Right lobe of liver (tissue), 6 donors: ENCODE measurements around the gene PTPRM. TPM values are rescaled to one million over a fixed set of nuclear protein-coding genes. Genes with fewer than 3 reads are reported as not detected.

Source experiments
- ATAC-seq, 4 donors: fragments of 200-7000 bp; cut with Tn5 transposase; one replicate each; pipeline ENCODE4 v1.9.1; 2020; ENCODE audit warnings: mild to moderate bottlenecking in 4 of 4, moderate library complexity in 4 of 4
- DNase-seq, 3 donors: peaks; one replicate each; pipeline ENCODE4 v3.0.0-alpha.2; 2020
- H3K27ac ChIP-seq, 3 donors: fragments of 200-600 bp; one replicate each; pipeline ENCODE4 v1.8.0; 2022
- H3K27me3 ChIP-seq, 2 donors: fragments of 200-600 bp; one replicate each; pipeline ENCODE4 v1.8.0; 2022
- H3K36me3 ChIP-seq, 4 donors: fragments of 200-600 bp; sonication (generic) in 1 of 4; one replicate each; pipeline versions ENCODE4 v1.5.1 to v1.8.0; 2017 to 2022; ENCODE audit warnings: control low read depth in 1 of 4
- H3K4me1 ChIP-seq, 4 donors: fragments of 200-600 bp; sonication (generic) in 1 of 4; one replicate each; pipeline versions ENCODE4 v1.5.1 to v1.8.0; 2017 to 2022; ENCODE audit warnings: control low read depth in 1 of 4
- H3K4me3 ChIP-seq, 3 donors: fragments of 200-600 bp; one replicate each; pipeline ENCODE4 v1.8.0; 2022
- H3K9me3 ChIP-seq, 4 donors: fragments of 200-600 bp; sonication (generic) in 1 of 4; one replicate each; pipeline versions ENCODE4 v1.5.1 to v1.8.0; 2017 to 2022; ENCODE audit warnings: control low read depth in 1 of 4
- POLR2A ChIP-seq: fragments of 450-650 bp; IDR thresholded peaks from one replicate; pipeline ENCODE4 v1.6.1; 2017; ENCODE audit warnings: antibody characterized with exemption, mild to moderate bottlenecking
- WGBS: methylation state at CpG from one replicate; pipeline ENCODE4 v1.1.6; 2018; ENCODE audit warnings: low coverage, low lambda C conversion rate; ENCODE audit not compliant: insufficient coverage; ENCODE audit errors: missing lambda C conversion rate; 5-methylcytosine and 5-hydroxymethylcytosine counted together
- intact Hi-C, 2 donors: fragments of 100-400 bp; cut with DNase I; formaldehyde crosslinking; loops; one replicate each; pipeline versions ENCODE4 v1.11.2 to v1.14.1; 2022
- total RNA-seq, 6 experiments: library from RNA; depleted of rRNA in 2 of 6; stranded (reverse); fragments of >200 nt in 2 of 6; fragmentation: NEBNext Ultra II Directional in 3 of 6; extraction: Animal tissue kit (Norgen Biotek cat#: 25700) in 3 of 6; gene quantifications; one replicate each; pipeline versions ENCODE4 v1.1.0 to v1.2.4, GENCODE V29; 2016 to 2023
- TF ChIP-seq, protein P1 (sequence below), 4 donors: fragments of 200-600 bp in 3 of 4; fragments of 450-650 bp in 1 of 4; IDR thresholded peaks; one replicate each; pipeline versions ENCODE4 v1.5.1 to v1.8.0; 2016 to 2022; ENCODE audit warnings: antibody characterized with exemption in 4 of 4, mild to moderate bottlenecking in 2 of 4
- donor health status: DM: no; HTN: yes; CAD: no.
- donor health status: DM: no; HTN: no; CAD: no.
- donor health status: DM: no; HTN: no; CAD: no.
- donor health status: DM: no; HTN: yes; CAD: no.
- donor health status: DM: no; HTN: yes; CAD: no.

PTPRM gene
- total RNA-seq, 6 experiments from 2014 or later: 15.1 to 45.7 (median 26.5) TPM

GRCh38 chr18:8397034-8397433, 829.9 kb downstream of the PTPRM start:
- intact Hi-C loops: no loop called here
- TF ChIP-seq POLR2A: no peak
- peaks cover 0 to 2% (median 0%) of the 10 kb centered on the region in 4 donors for H3K36me3 ChIP-seq

DNA sequence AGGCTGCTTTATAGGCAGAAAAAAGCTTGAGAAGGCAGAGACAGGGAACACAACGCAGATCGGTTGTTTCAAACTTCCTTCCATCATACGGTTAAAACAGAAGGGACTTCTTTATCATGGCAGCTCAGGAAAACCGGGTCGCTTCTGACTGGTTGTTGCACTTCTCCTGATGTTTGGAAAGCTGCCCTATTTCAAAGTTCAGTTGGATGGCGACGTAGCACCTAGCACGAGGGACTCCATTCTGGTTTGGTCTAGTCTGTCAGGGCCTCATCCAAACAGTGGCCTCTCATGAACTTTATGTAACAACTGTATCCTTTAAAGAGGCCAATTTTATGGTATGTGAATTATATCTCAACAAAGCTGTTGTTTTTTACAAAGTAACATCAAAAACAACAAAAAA, 832.0 kb downstream of the PTPRM start:
- TF ChIP-seq, protein P1, sequence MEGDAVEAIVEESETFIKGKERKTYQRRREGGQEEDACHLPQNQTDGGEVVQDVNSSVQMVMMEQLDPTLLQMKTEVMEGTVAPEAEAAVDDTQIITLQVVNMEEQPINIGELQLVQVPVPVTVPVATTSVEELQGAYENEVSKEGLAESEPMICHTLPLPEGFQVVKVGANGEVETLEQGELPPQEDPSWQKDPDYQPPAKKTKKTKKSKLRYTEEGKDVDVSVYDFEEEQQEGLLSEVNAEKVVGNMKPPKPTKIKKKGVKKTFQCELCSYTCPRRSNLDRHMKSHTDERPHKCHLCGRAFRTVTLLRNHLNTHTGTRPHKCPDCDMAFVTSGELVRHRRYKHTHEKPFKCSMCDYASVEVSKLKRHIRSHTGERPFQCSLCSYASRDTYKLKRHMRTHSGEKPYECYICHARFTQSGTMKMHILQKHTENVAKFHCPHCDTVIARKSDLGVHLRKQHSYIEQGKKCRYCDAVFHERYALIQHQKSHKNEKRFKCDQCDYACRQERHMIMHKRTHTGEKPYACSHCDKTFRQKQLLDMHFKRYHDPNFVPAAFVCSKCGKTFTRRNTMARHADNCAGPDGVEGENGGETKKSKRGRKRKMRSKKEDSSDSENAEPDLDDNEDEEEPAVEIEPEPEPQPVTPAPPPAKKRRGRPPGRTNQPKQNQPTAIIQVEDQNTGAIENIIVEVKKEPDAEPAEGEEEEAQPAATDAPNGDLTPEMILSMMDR (IDR thresholded peaks at IDR 0.05): no peak
- TF ChIP-seq POLR2A: no peak
- H3K36me3 ChIP-seq: peaks cover 0 to 2% (median 0%) of the 10 kb centered on the region in 4 donors

More at GRCh38 chr18:8397034-8397433, 829.9 kb downstream of the PTPRM start:
- no peak for DNase-seq
- Histone ChIP-seq H3K4me1 (no peaks in the 10 kb centered on the region), H3K9me3 (no peaks in the 10 kb centered on the region), H3K27me3 (no peaks in the 10 kb centered on the region), H3K4me3 (no peak overlapping the region), H3K27ac (no peak overlapping the region)
- 89% methylated on average over 5 of the region's 12 CpGs for WGBS
- no peak for ATAC-seq

DNA sequence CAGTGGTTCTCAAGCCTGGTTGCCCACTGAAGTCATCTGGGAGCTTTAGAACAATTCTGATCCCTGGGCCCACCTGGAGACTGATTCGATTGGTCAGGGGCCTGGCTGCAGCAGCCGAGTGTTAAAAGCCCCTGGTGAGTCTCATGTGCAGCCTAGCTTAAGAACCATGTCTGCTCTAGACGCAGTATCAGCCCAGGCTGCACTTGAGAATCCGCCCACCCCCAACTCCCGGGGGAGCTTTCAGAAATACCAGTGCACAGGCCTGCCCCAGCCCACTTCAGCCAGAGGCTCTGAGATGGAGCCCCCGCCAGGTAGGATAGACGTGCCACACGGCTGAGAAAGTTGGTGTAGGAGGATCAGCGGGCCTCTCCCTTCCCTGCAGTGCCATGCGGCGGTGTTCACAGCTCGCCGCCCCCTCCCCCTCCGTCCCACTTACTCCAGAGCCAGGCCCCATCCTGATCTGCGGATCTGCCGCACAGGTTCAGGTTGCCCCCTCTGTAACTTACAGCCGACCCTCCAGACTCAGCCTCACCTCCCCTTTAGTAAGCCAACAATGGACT, 833.2 kb downstream of the PTPRM start:
- Histone ChIP-seq H3K27me3 (no peaks in the 10 kb centered on the region), H3K27ac (no peak overlapping the region), H3K36me3 (no peaks in the 10 kb centered on the region), H3K4me1 (no peaks in the 10 kb centered on the region), H3K9me3 (no peaks in the 10 kb centered on the region), H3K4me3 (no peak overlapping the region)
- DNase-seq: no peak
- 100% methylated on average over 6 of the region's 17 CpGs for WGBS
- TF ChIP-seq, protein P1 (IDR thresholded peaks at IDR 0.05): no peak
- no peak for TF ChIP-seq POLR2A
- no peak for ATAC-seq
- intact Hi-C loops: no loop called here

More for the DNA sequence above, 832.0 kb downstream of the PTPRM start:
- ATAC-seq (peak; percentile 41 to 57 (median 50)), DNase-seq (no peak)
- no peaks in the 10 kb centered on the region for H3K4me1 ChIP-seq
- WGBS: 48% methylated on average over 8 of the region's 8 CpGs
- H3K4me3 ChIP-seq: no peak overlapping the region
- intact Hi-C loops: no loop called here
- no peaks in the 10 kb centered on the region for H3K9me3 ChIP-seq
- no peaks in the 10 kb centered on the region for H3K27me3 ChIP-seq
- H3K27ac ChIP-seq: no peak overlapping the region

DNA sequence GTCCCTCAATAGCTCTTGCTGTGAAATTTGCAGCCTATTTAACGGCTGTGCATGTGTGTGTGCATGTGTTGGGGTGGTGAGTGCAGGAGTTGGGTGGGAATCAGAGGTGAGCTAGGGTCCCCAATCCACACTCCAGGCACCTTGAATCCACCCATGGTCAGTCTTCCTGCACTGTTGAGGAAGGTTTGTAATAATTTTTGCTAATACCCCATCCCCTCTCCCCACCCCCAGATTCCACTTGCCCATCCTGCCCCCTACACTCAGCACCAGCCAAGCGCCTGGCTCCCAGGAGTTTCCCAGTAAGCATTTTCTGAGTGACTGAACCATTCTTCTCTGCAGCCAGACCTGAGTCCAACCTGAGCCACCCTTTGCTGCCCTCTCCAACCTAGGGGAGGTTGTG, 833.7 kb downstream of the PTPRM start:
- H3K4me1 ChIP-seq: no peaks in the 10 kb centered on the region
- H3K4me3 ChIP-seq: no peak overlapping the region
- no peaks in the 10 kb centered on the region for H3K27me3 ChIP-seq
- DNase-seq: peak in 1 of 3 donors; percentile 8
- H3K27ac ChIP-seq: no peak overlapping the region
- no peaks in the 10 kb centered on the region for H3K9me3 ChIP-seq
- ATAC-seq: no peak
- intact Hi-C loops: no loop called here
- WGBS: no CpG with 5 or more reads among the region's 2 CpGs
- TF ChIP-seq POLR2A: no peak
- TF ChIP-seq, protein P1 (IDR thresholded peaks at IDR 0.05): no peak
- H3K36me3 ChIP-seq: no peaks in the 10 kb centered on the region

DNA sequence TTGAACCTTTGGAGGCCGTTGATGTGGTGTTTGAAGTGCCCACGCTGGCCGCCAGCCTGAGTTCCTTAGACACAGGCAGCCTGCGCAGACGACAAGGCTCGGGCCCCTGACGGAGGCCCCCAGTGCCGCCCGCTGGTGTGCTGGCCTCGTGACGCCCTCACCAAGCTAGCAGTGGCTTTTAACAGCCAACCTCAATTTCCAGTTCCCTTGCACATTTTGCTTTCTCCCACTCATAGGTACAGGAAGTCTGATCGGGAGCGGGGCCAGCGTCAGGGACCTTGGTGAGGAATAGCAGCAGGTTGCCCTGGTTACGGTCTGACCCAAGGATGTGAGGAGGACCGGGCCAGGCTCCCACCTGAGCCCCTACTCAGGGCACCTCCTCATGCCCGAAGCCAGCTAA, 834.5 kb downstream of the PTPRM start:
- intact Hi-C loops: no loop called here
- Histone ChIP-seq H3K4me1 (no peaks in the 10 kb centered on the region), H3K4me3 (no peak overlapping the region), H3K27ac (no peak overlapping the region), H3K36me3 (no peaks in the 10 kb centered on the region), H3K9me3 (no peaks in the 10 kb centered on the region), H3K27me3 (no peaks in the 10 kb centered on the region)
- no peak for DNase-seq
- 87% methylated on average over 6 of the region's 17 CpGs for WGBS
- TF ChIP-seq POLR2A: no peak
- TF ChIP-seq, protein P1 (IDR thresholded peaks at IDR 0.05): no peak
- no peak for ATAC-seq
